HG02943 (cell line): ENCODE data around the gene LRP1B.
"Not testable (repeated sequence)": the region's sequence is repeated elsewhere in the genome, so short reads cannot be mapped to it uniquely, and the experiment has no call there.

Source experiments
- ATAC-seq: cut with Tn5 transposase; IDR thresholded peaks from one replicate; pipeline ENCODE4 v1.9.1; 2021; ENCODE audit warnings: mild to moderate bottlenecking, low read depth, moderate library complexity; ENCODE audit not compliant: unreplicated experiment

Gene LRP1B

DNA sequence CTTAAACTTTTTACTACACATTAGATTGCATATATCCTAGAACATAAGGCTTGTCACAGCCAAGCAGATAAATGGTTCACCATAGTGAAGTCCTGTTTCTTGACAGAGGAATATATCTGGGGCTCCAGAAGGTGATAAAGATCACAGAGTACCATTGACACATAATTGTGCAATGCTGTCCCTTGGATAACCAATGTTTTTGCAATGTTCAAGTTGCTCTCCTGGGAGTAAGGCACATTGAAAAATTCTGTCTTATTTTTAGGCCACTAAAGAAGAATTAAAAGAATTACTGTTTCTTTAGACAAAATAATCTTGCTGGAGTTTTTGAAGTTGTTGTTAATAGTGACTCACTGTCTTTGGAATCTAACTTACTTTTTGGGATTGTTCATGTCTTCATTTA lies 1132.8 kb downstream of the LRP1B start:
- no peak for ATAC-seq

DNA sequence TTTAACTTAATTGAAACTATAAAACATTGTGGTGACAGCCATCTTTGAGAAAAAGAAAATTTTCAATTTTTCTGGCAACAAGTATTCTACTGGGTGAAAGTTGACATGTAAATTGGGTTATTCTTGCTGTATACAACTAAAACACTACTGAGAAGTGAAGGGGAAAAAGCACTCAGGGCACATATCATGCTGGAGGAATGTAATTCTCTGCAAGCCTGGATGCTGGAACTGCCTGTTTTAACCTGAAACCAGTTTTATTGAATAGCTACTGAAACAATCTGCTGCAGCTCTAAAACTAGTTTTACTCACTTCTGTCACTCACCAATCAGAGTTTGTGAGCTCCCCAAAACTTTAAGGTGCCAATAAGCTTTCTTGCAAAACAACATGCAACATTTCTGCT lies 1136.0 kb downstream of the LRP1B start:
- no peak for ATAC-seq

DNA sequence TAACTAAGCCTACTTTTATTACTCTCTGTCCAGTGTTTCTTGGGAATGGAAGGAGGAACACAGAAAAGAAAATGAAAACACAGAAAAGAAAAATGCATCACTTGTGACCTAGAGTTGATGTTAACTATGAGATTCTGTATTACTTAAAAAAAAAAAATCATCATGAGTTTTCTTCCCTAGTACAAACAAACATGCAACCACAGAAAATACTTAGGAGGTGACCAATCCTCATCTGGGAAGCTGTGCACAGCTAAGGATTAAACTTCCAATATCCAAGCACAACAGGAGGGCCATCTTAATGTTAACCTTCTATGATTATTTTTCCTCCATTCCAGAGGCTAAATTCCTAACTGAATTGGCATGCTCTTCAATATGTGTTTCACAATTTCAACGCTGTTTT lies 1140.4 kb downstream of the LRP1B start:
- ATAC-seq, result no peak

DNA sequence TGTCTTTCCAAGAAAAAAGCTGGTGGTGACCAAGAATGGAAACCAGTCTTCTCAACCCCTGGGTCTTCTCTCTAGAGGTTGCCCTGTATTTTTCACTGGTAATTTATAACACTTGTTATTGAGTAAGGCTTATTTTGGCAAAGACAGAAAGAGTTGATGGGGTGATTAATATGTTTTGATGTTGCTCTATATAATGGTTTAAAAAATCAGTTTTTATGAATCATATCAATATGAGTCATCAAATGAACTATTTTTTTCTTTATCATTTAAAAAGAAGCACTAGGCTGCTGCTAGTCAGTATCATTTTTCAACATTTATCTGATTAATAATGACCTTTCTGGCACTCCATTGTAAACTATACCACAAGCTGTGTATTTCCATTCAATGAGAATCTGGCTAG lies 1142.2 kb downstream of the LRP1B start:
- ATAC-seq, result no peak

DNA sequence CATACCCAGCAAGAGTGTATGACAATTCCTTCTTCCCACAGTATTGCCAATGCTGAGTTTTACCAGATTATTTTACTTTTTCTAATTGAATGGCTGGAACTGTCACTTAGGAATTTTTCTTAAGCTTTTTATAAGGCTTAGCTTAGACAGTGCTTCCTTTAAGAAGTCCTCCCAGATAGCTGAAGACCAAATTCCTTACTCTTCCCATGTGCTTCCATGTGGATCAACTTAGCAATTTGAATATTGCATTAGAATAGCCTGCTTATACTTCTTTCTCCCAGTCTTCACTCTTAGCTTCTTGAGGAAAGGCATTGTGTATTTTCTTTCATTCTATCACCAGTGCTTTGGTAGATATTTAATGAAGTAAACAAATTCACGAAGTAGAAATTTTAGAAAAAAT lies 1144.4 kb downstream of the LRP1B start:
- no peak for ATAC-seq

DNA sequence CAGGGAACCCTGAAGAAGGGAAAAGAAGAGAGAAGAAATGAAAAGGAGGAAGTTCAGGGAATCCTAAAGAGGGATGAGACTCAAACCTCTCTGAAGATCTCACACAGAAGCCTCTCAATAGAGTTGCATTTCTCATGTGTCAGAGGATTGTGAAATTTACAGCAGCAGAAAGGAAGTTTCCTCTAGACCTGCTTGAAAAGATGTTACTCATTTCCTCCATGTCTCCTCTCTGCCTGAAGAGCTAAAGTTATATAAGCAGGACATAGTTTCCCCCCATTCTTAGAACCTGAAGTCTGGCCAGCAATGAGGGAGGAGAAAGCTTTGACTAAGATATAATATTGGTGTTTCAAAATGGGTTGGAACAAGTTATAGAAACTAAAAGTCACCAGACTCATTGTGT lies 1155.6 kb downstream of the LRP1B start:
- no peak for ATAC-seq

DNA sequence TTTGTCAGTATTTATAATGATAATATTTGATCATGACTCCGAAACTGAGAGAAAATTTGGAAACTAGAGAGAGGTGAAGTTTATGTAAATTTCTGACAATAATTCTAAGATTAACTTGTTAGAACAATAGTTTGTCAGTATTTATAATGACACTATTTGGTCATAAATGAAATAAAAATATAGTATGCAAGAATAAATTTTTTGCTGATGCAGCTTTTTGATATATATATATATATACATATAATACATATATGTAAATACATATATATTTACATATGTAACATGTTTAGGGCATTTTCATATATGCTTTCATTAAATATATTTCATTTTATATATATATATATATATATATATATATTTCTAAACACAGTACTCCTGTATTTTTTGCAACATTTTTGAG lies 1158.1 kb downstream of the LRP1B start:
- ATAC-seq, result no peak

DNA sequence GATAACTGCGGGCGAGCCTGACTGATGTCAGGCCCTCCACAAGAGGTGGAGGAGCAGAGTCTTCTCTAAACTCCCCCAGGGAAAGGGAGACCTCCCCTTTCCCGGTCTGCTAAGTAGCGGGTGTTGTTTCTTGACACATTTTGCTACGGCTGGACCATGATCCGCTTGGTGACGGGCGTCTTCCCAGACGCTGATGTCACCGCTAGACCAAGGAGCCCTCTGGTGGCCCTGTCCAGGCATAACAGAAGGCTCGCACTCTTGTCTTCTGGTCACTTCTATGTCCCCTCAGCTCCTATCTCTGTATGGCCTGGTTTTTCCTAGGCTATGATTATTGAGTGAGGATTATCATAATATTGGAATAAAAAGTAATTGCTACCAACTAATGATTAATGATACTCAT lies 1166.5 kb downstream of the LRP1B start:
- not testable (repeated sequence) for ATAC-seq

DNA sequence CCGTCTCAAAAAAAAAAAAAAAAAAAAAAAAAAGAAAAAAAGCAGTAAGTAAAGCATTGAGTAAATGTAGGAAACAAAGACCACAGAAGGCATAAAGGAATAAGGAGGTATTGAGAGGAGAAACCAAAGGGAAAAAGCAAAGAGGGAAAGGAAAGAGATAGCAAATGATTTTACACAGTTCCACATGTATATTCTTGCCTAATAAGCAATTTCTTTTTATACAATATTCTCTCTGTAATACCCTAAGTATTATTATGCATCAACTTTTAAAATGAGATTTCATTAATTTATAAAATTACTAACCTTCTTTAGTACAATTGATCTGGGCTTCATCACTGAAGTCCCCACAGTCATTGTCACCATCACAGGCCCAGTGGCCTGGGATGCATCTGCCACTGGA lies 1180.9 kb downstream of the LRP1B start:
- no peak for ATAC-seq

DNA sequence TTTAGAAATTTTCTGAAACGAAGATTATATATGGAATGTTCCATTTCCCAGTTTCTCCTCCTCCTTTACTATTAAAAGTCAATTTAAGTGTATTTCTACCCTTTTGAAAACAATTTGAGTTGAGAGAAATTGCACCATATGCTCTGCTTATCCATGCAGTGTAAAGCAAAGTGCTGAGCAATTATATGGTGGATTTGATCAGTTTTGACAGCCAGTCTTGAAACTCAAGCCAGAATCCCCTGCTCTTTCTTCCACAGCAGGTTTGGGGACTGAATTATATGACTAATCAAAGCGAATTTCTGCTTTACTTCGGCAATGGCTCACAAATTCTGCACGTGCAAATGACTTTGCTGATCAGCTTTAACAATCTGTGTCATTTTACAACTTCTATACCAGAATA lies 1183.6 kb downstream of the LRP1B start:
- ATAC-seq, result no peak

DNA sequence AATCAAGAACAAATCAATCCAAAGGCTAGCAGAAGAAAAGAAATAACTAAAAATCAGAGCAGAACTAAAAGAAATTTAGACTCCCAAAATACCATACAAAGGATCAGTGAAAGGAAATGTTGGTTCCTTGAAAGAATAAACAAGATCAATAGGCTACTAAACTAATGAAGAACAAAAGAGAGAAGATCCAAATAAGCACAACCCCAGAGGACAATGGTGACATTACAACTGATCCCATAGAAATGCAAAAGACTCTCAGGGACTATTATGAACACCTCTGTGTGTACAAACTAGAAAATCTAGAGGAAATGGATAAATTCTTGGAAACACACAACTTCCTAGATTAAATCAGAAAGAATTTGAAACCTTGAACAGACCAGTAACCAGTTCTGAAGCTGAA lies 1186.9 kb downstream of the LRP1B start:
- ATAC-seq, result no peak

DNA sequence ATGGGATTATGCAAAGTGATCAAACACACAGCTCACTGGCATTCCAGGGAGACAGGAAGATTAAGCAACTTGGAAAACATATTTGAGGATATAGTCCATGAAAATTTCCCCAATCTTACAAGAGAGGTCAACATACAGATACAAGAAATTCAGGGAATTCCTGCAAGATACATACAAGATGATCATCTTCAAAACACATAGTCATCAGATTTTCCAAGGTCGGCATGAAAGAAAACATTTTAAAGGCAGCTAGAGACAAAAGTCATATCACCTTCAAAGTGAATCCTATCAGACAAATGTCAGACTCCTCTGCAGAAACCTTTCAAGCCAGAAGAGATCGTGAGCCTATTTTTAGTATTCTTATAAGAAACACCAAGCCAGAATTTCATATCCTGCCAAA lies 1188.5 kb downstream of the LRP1B start:
- ATAC-seq, result no peak

DNA sequence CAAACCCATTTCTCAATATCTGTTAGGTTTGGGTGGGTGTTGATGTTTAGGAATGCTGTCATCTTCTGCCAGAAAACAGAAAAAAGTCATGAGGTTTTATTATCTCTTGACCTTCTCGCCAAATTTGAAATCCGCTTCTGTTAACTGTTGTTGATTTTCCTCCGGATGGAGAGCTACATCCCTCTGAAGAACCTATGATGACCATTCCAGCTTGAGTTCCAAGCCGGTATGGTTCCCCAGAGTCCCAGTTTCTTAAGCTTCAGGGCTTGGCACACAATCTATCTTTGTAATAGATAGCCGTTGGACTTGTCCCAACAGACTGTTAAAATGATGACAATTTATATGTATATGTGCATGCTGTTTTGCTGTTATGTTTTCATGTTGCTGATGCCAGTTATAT lies 1201.0 kb downstream of the LRP1B start:
- no peak for ATAC-seq

DNA sequence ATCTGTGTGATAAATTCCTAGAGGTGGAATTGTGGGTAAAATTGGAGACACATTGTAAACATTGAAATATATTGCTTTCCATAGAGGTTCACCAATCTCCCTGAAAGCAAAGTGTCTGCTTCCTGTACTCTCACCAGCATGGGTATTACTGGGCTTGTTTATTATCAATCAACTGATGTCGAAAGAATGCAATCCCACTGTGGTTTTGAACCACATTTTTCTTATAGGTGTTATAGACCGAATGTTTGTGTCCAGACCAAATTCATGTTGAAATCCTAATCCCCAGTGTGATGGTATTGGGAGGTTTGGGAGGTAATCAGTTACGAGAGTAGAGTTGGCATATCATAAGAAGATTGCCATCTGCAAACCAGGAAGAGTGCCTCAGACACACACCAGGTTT lies 1212.4 kb downstream of the LRP1B start:
- ATAC-seq, result no peak

DNA sequence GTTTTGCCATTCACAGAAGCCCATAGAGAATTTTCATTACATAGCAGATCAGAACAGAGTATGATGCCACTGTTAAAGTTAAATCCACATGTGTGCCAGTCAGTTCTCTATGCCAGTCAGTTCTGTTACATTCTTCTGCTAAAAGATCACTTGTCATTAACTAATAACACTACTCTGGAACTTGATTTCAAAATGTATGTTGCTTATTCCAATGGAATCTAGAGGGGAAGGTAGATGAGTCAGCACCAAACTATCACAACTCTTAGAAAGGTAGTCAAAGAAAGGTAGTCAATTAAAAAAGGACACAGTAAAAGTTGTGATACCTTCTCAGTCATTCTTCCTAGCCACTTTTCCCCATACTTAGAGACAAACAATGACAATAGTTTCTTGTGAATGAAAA lies 1214.4 kb downstream of the LRP1B start:
- ATAC-seq, result no peak

DNA sequence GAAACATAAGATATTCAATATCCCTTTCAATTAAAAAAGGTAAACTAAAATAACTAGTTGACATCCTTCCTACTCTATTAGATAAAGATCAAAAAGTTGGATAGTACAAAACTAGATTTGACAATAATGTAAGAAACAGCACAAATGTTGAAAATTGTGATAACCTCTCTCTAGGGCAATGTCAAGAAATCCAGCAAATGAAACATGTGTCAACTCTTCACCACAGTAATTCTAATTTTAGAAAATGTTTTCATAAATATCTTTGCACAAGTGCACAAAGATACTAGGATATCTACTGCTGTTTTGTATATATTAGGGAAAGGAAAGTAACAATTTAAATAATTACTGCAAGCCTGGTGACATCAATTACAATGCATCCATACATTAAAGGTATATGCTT lies 1220.1 kb downstream of the LRP1B start:
- ATAC-seq, result no peak

DNA sequence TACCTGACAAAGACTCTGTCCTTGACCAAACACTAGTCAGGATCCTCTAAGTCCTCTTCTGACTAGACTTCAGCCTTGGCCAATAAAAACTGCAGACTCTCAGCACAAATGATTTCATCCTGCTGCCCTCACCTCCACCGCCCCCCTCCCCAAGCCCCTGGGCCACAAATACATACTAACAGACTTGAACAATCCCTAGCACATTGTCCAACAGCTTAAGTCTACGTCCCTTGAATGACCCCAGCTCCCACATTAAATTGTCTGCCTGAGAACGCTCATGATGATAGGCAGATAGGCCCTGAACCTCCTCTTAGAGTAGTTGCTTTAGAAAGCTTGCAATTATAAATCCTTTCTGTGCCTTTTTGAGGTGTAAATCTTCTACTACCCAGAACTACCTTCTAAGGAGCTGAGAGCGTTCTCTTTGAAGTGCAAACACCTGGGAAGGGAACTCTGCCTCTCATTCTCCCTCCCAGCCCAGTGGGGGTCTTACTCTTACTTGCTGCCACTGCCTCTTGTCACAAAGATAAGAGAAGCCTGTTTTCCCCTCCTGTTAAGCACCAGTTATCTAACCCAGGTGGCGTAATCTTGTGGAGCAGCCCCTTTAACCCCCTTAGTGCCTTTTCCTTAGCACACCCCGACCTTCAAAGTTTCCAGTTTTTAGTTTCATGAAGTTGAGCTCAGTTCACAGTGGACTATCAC lies 1225.6 kb downstream of the LRP1B start:
- no peak for ATAC-seq

DNA sequence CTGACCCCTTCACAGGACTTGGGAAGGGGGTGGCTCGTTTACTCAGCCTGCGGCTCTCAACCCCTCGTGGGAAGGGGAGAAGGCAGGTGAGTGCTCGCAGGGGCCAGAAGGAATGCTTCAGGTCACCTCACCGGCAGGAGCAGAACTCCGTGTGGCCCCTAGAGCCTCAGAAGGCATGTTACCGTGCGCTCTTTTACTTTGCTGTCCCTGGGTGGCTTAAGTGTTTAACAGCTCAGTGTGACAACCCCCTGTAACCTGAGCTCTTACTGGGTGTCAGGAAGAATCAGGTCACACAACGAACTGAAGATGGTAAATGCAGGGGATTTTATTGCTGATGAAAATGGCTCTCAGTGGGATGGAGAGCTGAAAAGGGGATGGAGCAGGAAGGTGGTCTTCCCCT lies 1235.4 kb downstream of the LRP1B start:
- ATAC-seq, result no peak

DNA sequence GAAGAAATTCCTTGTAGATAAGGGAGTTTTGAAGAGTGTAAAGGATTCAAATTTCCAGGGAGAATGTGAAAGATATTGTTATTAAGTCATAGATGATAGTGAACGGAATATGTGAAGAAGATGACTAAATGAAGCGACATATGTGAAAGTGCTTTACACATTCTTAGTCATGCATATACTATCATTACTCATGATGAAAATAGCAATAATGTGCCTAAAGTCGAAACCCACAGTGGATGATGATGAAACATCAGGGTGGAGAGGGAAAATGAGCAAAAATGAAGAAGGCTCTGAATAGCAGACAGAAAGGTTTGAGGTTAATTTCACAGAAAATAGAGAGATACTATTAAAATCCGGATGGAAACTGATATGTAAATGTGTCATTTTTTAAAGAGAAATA lies 1237.1 kb downstream of the LRP1B start:
- ATAC-seq, result no peak

DNA sequence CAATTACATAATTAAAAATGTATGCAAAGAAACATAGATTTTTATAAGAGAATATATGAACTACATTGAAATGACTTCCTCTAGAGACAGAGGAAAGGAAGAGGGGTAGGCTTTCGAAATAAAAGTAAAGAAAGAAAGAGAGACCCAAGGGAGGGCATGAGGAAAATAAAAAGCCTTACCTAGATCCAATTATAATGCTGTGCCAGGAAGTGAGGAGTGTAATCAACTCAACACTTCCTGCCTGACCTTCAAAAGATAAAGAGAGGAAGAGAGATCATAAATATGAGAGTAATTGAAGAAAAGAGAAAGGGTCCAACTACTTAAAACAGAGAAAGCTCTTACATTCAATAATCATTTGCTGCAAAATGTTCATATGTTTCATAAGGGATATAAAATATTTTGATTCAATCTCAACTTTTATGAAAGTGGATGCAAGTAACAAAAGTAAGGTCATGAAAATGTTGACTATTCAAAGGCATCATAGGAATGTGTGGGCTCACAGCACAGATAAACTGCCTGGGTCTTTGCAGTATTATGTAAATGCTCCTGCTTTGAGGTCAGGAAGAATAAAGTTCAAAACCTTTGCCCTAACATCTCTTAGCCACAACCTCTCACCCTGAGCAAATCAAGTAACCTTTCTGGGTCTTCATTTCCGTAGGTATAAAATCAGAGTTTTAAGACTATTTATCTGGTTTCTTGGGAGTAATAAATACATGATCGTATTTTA lies 1237.7 kb downstream of the LRP1B start:
- no peak for ATAC-seq

DNA sequence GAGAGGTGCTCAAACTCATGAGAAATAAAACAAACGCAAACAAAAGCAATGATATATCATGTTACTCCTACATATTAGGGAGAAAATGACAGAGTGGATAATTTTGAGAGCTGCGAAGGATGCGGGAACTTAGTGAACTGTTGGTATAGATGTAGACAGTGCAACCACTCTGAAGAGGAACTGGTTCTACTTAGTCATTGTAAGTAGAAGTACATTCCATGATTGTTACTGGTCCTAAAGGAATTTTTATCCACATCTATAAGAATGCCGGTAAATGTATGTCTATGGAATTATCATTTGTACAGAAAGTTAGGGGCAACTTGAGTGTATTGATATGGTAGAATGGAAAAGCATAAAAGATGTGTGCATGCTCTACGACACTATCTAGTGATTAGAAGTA lies 1238.4 kb downstream of the LRP1B start:
- no peak for ATAC-seq

DNA sequence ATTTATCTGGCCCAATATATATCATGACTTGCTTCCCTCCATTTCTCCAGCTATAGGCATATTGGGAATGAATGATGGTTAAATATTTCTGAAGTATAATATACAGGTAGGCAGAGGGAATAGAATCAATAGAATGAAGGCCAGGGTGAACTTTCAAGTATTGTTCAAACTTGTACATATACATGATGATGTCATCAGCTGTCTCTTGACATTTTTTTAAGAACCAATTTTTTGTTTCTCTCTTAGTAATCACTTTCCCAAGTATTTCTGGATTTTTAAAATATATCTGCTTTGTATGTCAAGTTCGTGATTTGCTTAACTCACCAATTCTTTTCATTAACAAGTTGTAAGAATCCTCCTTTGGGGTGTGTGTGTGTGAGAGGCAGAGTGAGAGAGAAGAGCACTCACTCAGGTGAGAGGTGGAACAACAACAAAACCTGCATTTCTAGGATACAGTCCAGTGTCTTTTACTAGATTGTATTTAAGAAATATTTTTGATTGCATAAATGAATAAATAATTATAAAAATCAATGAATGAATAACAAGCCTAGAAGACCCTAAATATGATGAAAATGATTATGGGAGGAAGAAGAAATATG lies 1239.1 kb downstream of the LRP1B start:
- no peak for ATAC-seq
